GM15510 (cell line): Measurements from ENCODE around the gene CT45A10.
"Not testable (repeated sequence)": the region's sequence is repeated elsewhere in the genome, so short reads cannot be mapped to it uniquely, and the experiment has no call there.

Source experiments
- POLR2A ChIP-seq: IDR thresholded peaks from 3 replicates; pipeline ENCODE4 v1.6.1; 2011; ENCODE audit warnings: borderline replicate concordance; ENCODE audit not compliant: insufficient read length; ENCODE audit errors: extremely low read depth

CT45A10 gene

GRCh38 chrX:135893294-135893817 lies at the start of gene CT45A10, which contains the start of gene SAGE1:
CT45A10 (minus strand) TSS chrX:135893444; CDS start chrX:135885344, 8,100 bp downstream.
SAGE1 (plus strand) TSS chrX:135893716; CDS start chrX:135896243, 2,527 bp downstream.
- TF ChIP-seq POLR2A: no peak

GRCh38 chrX:135931644-135932487 lies 38.6 kb upstream of the CT45A10 start:
- no peak for TF ChIP-seq POLR2A

DNA sequence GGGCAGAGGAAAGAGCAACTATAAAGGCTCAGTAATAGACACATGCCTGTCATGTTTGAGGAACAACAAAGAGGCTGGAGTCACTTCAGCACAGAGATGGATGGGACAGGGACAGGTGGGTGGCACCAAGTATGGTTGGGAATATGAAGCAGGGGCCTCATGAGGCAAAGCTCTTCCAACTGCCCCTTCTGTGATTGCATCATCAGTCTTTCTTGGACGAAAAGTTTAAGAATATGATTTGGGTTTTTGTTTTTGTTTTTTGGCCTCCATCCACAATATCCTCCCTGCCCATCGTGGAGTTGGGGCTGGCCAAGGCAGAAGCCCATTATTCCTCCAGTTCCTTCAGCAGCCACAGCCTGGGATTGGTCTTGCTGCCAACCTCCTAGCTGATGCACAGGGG lies 34.7 kb upstream of the CT45A10 start:
- TF ChIP-seq POLR2A: no peak

- TF ChIP-seq POLR2A: no peak
These were observed 30.1 kb upstream of the CT45A10 start for GRCh38 chrX:135923353-135923752.

DNA sequence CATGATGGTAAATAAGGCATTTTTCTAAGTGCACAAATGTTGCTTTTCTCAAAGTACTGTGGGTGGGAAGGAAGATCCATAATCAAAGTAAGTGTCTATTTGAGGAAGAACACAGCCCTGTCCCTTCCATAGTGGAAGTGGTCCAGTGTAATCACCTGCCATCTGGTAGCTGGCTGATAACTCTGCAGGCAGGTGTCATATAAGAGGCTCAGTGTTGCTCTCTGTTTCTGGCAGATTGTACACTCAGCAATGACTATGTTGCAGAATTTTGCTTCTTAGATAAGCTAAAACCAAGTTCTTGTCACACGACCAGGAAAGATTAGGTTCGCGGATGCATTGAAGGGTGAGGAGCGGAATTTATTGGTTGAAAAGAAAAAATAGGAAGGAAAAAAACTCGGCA lies 21.2 kb upstream of the CT45A10 start:
- no peak for TF ChIP-seq POLR2A

- no peak for TF ChIP-seq POLR2A
These were observed 17.0 kb upstream of the CT45A10 start for GRCh38 chrX:135910251-135910650.

DNA sequence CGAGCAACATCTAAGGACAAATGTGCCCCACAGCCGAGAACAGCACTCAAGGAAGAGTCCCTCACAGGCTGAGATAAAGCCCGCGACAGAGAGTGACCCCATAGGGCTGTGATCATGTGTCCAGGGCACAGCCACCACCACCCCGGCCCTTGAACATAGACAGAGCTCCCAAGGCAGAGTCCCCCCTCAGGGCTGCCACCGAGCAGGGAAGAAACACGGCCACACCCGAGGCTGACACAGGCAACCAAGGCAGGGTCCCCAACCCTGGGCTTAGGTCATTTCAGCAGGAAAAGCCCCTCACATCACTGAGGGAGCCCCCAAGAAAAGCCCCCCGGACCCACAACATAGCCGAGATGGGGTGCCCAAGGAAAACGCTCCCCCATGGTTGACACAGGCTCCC lies 463 bp downstream of the CT45A10 start:
- TF ChIP-seq POLR2A: no peak

DNA sequence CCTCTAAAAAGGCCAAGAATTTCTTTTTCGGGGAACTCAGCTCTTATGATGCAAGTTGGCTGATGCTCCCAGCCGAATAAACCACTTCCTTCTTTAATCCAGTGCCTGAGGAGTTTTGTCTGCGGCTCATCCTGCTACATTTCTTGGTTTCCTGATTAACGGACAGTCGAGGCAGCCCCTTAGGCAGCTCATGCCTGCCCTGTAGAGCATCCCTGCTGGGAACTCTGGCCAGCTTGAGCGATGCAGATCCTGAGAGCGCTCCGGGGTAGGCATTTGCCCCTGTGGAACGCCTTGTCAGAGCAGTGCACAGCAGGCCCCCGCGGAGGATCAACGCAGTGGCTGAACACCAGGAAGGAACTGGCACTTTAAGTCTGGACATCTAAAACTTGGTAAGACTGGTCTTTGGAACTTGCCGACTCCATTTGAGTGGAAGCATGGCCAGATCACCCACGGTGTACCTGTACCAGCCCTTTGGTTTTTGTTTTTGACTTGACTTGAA lies 3.1 kb downstream of the CT45A10 start:
- TF ChIP-seq POLR2A: no peak

- TF ChIP-seq POLR2A: not testable (repeated sequence)
These were observed 21.5 kb downstream of the CT45A10 start, which contains the start of gene CT45A9 for GRCh38 chrX:135871712-135872111. CT45A9 (minus strand) TSS chrX:135871812; CDS start chrX:135868061, 3,751 bp downstream.

GRCh38 chrX:135854438-135854837 lies 38.8 kb downstream of the CT45A10 start, which contains the start of gene CT45A8:
CT45A8 (minus strand) TSS chrX:135854538; CDS start chrX:135850783, 3,755 bp downstream.
- TF ChIP-seq POLR2A: not testable (repeated sequence)

DNA sequence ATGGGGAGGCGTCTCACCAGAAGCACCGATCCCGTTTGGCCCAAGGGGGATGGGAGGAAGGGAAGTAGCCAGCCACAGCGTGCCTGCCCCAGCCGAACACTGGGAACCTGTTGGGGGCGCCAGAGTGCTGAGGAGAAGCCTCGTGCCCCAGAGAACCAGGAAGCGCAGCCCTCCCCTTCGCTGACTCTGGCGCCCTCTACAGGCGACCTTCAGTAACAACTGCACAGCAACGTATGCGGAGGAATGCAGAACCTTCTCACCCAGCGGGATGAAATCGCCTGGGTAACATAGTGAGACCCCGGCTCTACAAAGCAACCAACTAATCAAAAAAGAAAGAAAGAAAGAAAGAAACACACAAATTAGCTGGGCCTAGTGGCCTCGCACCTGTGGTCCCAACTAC lies 56.1 kb downstream of the CT45A10 start, which contains the start of gene CT45A7:
TSS of gene CT45A7 (minus strand) at position 101 of the 400 bp plus-strand sequence. CDS start 3,747 bp downstream, outside the sequence.
- TF ChIP-seq POLR2A: not testable (repeated sequence)
